GM12878 (cell line): ENCODE measurements around the gene TMEM239.

Source experiments
- BRCA1 ChIP-seq: IDR thresholded peaks from 2 replicates; pipeline ENCODE4 v1.6.1; 2011; ENCODE audit warnings: low read depth, low read length, improper control_type of control experiment
- NBN ChIP-seq: fragments of 450-650 bp; IDR thresholded peaks from 2 replicates; pipeline ENCODE4 v1.6.1; 2016
- POLR2A ChIP-seq: IDR thresholded peaks from 2 replicates; pipeline ENCODE4 v1.6.1; 2011; ENCODE audit warnings: low read depth, mild to moderate bottlenecking, low read length
- POLR2AphosphoS5 ChIP-seq: IDR thresholded peaks from 2 replicates; pipeline ENCODE4 v1.6.1; 2011; ENCODE audit warnings: mild to moderate bottlenecking, low read length, inconsistent platforms
- SMAD5 ChIP-seq: IDR thresholded peaks from 2 replicates; pipeline ENCODE4 v1.6.1; 2016; ENCODE audit warnings: antibody characterized with exemption, low read depth
- TF ChIP-seq, protein P1 (sequence below): IDR thresholded peaks from 2 replicates; pipeline ENCODE4 v1.6.1; 2012; ENCODE audit warnings: low read depth, low read length, improper control_type of control experiment

GRCh38 chr20:2825761-2826160, 9.6 kb downstream of the TMEM239 start:
- TF ChIP-seq POLR2AphosphoS5 (no peak), NBN (no peak), POLR2A (no peak), BRCA1 (no peak), SMAD5 (no peak)
- TF ChIP-seq, protein P1, sequence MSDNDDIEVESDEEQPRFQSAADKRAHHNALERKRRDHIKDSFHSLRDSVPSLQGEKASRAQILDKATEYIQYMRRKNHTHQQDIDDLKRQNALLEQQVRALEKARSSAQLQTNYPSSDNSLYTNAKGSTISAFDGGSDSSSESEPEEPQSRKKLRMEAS, result no peak
